ENCODE results near the gene L3MBTL4. TPM values are rescaled to one million over a fixed set of nuclear protein-coding genes. Genes with fewer than 3 reads are reported as not detected.

Gene L3MBTL4
- total and polyA plus RNA-seq, 7 donors = 1.2 to 5.7 (median 3.4) TPM

- WGBS, 2 donors = 78 to 89% methylated on average over 1 of the region's 1 CpG
- no peaks in the 10 kb centered on the region for H3K27me3 ChIP-seq
- intact Hi-C loops (cut with DNase I) = no loop called here
- H3K27ac ChIP-seq = no peak overlapping the region
- no peaks in the 10 kb centered on the region for H3K4me1 ChIP-seq
- no peak for TF ChIP-seq POLR2AphosphoS5 (IDR thresholded peaks at IDR 0.05)
- H3K9me3 ChIP-seq = no peaks in the 10 kb centered on the region
- H3K36me3 ChIP-seq = no peaks in the 10 kb centered on the region
- H3K4me3 ChIP-seq = no peak overlapping the region
- DNase-seq = no peak
These were observed 417.4 kb downstream of the L3MBTL4 start for GRCh38 chr18:5997361-5997760.

GRCh38 chr18:5995626-5996025, 419.1 kb downstream of the L3MBTL4 start:
- H3K4me3 ChIP-seq = no peak overlapping the region
- H3K4me1 ChIP-seq = no peaks in the 10 kb centered on the region
- H3K27ac ChIP-seq = no peak overlapping the region
- H3K27me3 ChIP-seq = no peaks in the 10 kb centered on the region
- no peaks in the 10 kb centered on the region for H3K36me3 ChIP-seq
- no peaks in the 10 kb centered on the region for H3K9me3 ChIP-seq
- DNase-seq = no peak
- intact Hi-C loops (cut with DNase I) = no loop called here
- WGBS, 2 donors = 80 to 89% methylated on average over 4 of the region's 4 CpGs
- TF ChIP-seq POLR2A (IDR thresholded peaks at IDR 0.05) (no peak), CTCF (IDR thresholded peaks at IDR 0.05) (no peak), POLR2AphosphoS5 (IDR thresholded peaks at IDR 0.05) (no peak), EP300 (IDR thresholded peaks at IDR 0.05) (no peak)

- intact Hi-C loops (cut with DNase I) = no loop called here
- no peaks in the 10 kb centered on the region for H3K27me3 ChIP-seq
- no peaks in the 10 kb centered on the region for H3K36me3 ChIP-seq
- no peak overlapping the region for H3K27ac ChIP-seq
- no peaks in the 10 kb centered on the region for H3K9me3 ChIP-seq
- no peak overlapping the region for H3K4me3 ChIP-seq
- DNase-seq = no peak
- TF ChIP-seq POLR2AphosphoS5 (IDR thresholded peaks at IDR 0.05) (no peak), EP300 (IDR thresholded peaks at IDR 0.05) (no peak), CTCF (IDR thresholded peaks at IDR 0.05) (no peak), POLR2A (IDR thresholded peaks at IDR 0.05) (no peak)
- H3K4me1 ChIP-seq = no peaks in the 10 kb centered on the region
- 93 to 95% methylated on average over 9 of the region's 9 CpGs for WGBS, 2 donors
These were observed 420.8 kb downstream of the L3MBTL4 start for GRCh38 chr18:5993938-5994337.

- H3K27ac ChIP-seq = no peak overlapping the region
- H3K4me1 ChIP-seq = no peaks in the 10 kb centered on the region
- DNase-seq = no peak
- intact Hi-C loops (cut with DNase I) = no loop called here
- no peak overlapping the region for H3K4me3 ChIP-seq
- no peaks in the 10 kb centered on the region for H3K27me3 ChIP-seq
- TF ChIP-seq EP300 (IDR thresholded peaks at IDR 0.05) = no peak
- no peak for TF ChIP-seq CTCF (IDR thresholded peaks at IDR 0.05)
- no peak for TF ChIP-seq POLR2A (IDR thresholded peaks at IDR 0.05)
- no peak for TF ChIP-seq POLR2AphosphoS5 (IDR thresholded peaks at IDR 0.05)
- no peaks in the 10 kb centered on the region for H3K9me3 ChIP-seq
- no peaks in the 10 kb centered on the region for H3K36me3 ChIP-seq
- WGBS, 2 donors = 95 to 96% methylated on average over 7 of the region's 7 CpGs
These were observed 422.3 kb downstream of the L3MBTL4 start for GRCh38 chr18:5992381-5992780.

- H3K27me3 ChIP-seq = no peaks in the 10 kb centered on the region
- no peak overlapping the region for H3K4me3 ChIP-seq
- 70 to 76% methylated on average over 5 of the region's 5 CpGs for WGBS, 2 donors
- intact Hi-C loops (cut with DNase I) = no loop called here
- no peak overlapping the region for H3K27ac ChIP-seq
- TF ChIP-seq POLR2AphosphoS5 (IDR thresholded peaks at IDR 0.05) (no peak), POLR2A (IDR thresholded peaks at IDR 0.05) (no peak), EP300 (IDR thresholded peaks at IDR 0.05) (no peak), CTCF (IDR thresholded peaks at IDR 0.05) (no peak)
- H3K4me1 ChIP-seq = no peaks in the 10 kb centered on the region
- no peak for DNase-seq
- no peaks in the 10 kb centered on the region for H3K9me3 ChIP-seq
- no peaks in the 10 kb centered on the region for H3K36me3 ChIP-seq
These were observed 427.5 kb downstream of the L3MBTL4 start for GRCh38 chr18:5987249-5987648.

Measured in sigmoid colon (tissue), 7 donors.